Stimulated activated CD4-positive, alpha-beta T cell treated with anti-CD3 and anti-CD28 coated beads, Interleukin-15, amount 100 ng/mL, for 48 hours (primary cell): ENCODE measurements around the gene NUDT2.

Experiments used
- DNase-seq, 2 donors: peaks; one replicate each; pipeline ENCODE4 v3.0.0-alpha.2; 2020; ENCODE audit warnings: low read depth in 2 of 2

NUDT2 gene

DNA sequence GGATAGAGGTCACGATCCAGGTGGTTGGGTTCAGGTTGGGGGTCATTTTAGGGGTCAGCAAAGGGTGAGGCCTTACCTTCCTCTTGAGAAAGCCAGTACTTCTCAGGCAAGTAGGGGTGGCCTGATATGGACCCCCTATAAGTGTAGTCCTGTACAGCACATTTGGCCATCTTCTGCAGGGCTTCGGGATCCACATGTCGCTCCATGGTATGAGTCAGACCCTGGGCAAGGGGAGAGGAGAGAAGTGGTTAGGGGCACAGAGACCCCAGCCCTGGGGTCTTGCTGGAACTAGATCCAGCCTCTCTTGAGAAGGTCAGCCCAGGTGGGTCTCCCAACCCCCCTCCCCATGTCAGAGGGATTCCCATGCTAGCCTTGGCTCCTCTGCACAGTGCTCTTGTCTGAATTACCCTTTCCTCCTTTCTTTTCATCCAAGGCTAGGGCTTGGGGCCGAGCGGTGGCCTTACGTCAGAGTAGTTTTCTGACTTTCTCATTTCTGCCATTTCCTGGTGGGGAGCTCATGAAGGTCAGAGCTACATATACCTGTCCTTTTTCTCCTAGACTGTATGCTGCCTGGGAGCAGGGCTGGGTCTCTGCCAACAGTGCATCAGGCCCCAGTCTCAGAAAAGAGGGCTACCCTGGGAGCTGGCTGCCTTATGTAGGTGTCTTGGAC, 56.3 kb downstream of the NUDT2 start:
- DNase-seq, result no peak

DNA sequence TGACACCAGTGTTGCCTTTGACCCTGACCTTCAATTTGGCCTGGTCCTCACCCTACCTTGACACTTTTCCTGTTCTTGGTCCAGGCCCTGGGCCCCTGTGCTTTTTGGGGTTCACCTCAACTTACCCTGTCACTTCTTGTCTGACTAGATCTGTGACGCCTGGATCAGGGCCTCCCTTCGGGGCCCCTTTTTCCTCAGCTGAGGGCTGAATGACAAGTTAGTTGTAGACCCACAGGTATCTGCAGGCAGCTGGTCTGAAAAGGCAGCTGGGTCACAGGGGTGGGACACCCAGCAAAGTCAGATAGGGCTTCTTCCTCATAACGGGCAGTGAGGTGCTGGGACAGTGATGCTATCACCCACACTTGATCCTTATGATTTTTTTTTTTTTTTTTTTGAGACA, 57.3 kb downstream of the NUDT2 start:
- DNase-seq, result no peak

DNA sequence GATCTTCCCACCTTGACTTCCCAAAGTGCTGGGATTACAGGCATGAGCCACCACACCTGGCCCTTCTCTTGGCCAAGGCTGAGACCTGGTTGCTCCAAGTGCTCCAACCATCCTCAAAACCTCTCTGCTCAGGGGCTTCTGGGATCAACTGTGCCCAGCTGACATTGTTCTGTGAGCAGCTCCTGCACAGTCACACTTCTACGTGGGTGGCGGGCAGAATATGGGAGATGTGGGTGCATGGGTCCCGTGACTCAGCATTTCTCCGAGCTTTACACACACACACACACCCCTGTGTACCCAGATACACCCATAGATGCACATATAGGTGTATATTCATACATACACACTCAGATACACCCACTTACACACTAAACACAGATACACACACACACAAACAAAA, 57.9 kb downstream of the NUDT2 start:
- no peak for DNase-seq

DNA sequence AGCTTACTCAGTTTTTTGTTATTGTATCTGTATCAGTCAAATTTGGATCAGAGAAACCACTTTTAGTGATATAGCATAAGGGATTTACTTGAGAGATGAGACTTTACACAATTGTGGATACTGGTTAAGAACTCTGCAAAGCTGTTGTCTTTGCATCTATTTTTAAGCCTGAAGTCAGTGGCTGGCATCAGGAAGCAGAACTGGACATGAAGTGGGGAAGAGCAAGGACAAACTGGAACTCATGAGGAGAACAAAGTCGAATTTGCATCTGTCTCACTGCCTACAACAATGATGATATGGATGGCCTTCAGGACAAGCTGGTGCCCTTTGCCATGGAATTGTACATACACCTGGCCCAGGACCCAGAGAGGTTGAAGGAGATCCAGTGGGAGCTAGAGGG, 63.1 kb downstream of the NUDT2 start:
- no peak for DNase-seq
